Skeletal muscle satellite cell (primary cell): Measurements from ENCODE around the gene ETS1.
A peak's percentile ranks its signal among the peaks of the same experiment; 100 is the strongest.

Experiments used
- H3K27me3 ChIP-seq: 2 replicates; pipeline ENCODE4 v1.7.0; 2013; ENCODE audit warnings: low read length; ENCODE audit not compliant: control insufficient read depth, insufficient read depth
- H3K36me3 ChIP-seq: 2 replicates; pipeline ENCODE4 v1.7.0; 2013; ENCODE audit warnings: mild to moderate bottlenecking, control low read depth, low read length; ENCODE audit not compliant: insufficient read depth
- H3K4me1 ChIP-seq: 2 replicates; pipeline ENCODE4 v1.7.0; 2013; ENCODE audit warnings: low read length; ENCODE audit not compliant: control insufficient read depth, insufficient read depth
- H3K4me2 ChIP-seq: 2 replicates; pipeline ENCODE4 v1.7.0; 2013; ENCODE audit warnings: mild to moderate bottlenecking, low read length
- H3K4me3 ChIP-seq: 2 replicates; pipeline ENCODE4 v1.7.0; 2013; ENCODE audit warnings: low read length
- H3K9ac ChIP-seq: 2 replicates; pipeline ENCODE4 v1.7.0; 2013; ENCODE audit warnings: mild to moderate bottlenecking, low read depth, low read length, moderate library complexity
- H3K9me3 ChIP-seq: replicated peaks from 2 replicates; pipeline ENCODE4 v1.7.0; 2013; ENCODE audit warnings: mild to moderate bottlenecking, control low read depth, low read length

ETS1 gene

GRCh38 chr11:128563308-128563707 is 24.1 kb downstream of the ETS1 start:
- Histone ChIP-seq H3K27me3 (peaks cover 18% of the 10 kb centered on the region), H3K9me3 (no peaks in the 10 kb centered on the region), H3K4me2 (no peak overlapping the region), H3K4me3 (no peak overlapping the region), H3K36me3 (no peaks in the 10 kb centered on the region), H3K9ac (no peak overlapping the region), H3K4me1 (no peaks in the 10 kb centered on the region)

GRCh38 chr11:128559496-128560103 is 27.8 kb downstream of the ETS1 start:
- H3K27me3 ChIP-seq: peaks cover 4% of the 10 kb centered on the region
- no peak overlapping the region for H3K4me3 ChIP-seq
- H3K4me2 ChIP-seq: no peak overlapping the region
- no peaks in the 10 kb centered on the region for H3K36me3 ChIP-seq
- no peak overlapping the region for H3K9ac ChIP-seq
- H3K9me3 ChIP-seq: no peaks in the 10 kb centered on the region
- no peaks in the 10 kb centered on the region for H3K4me1 ChIP-seq

GRCh38 chr11:128555606-128556005 is 31.8 kb downstream of the ETS1 start:
- Histone ChIP-seq H3K4me3 (no peak overlapping the region), H3K9ac (no peak overlapping the region), H3K9me3 (no peaks in the 10 kb centered on the region), H3K4me1 (no peaks in the 10 kb centered on the region), H3K27me3 (no peaks in the 10 kb centered on the region), H3K36me3 (no peaks in the 10 kb centered on the region), H3K4me2 (no peak overlapping the region)

GRCh38 chr11:128553662-128554362 is 33.5 kb downstream of the ETS1 start:
- Histone ChIP-seq H3K36me3 (no peaks in the 10 kb centered on the region), H3K4me3 (no peak overlapping the region), H3K4me2 (no peak overlapping the region), H3K9me3 (no peaks in the 10 kb centered on the region), H3K9ac (no peak overlapping the region), H3K4me1 (no peaks in the 10 kb centered on the region), H3K27me3 (no peaks in the 10 kb centered on the region)

GRCh38 chr11:128552783-128553661 is 34.3 kb downstream of the ETS1 start:
- H3K4me3 ChIP-seq: no peak overlapping the region
- H3K27me3 ChIP-seq: no peaks in the 10 kb centered on the region
- H3K9ac ChIP-seq: no peak overlapping the region
- no peaks in the 10 kb centered on the region for H3K36me3 ChIP-seq
- no peaks in the 10 kb centered on the region for H3K9me3 ChIP-seq
- no peak overlapping the region for H3K4me2 ChIP-seq
- H3K4me1 ChIP-seq: peaks cover 6% of the 10 kb centered on the region

GRCh38 chr11:128551611-128552335 is 35.6 kb downstream of the ETS1 start:
- H3K4me1 ChIP-seq: peaks cover 6% of the 10 kb centered on the region

GRCh38 chr11:128551058-128551457 is 36.3 kb downstream of the ETS1 start:
- no peak overlapping the region for H3K9ac ChIP-seq
- no peaks in the 10 kb centered on the region for H3K27me3 ChIP-seq
- no peaks in the 10 kb centered on the region for H3K9me3 ChIP-seq
- peaks cover 6% of the 10 kb centered on the region for H3K4me1 ChIP-seq
- no peaks in the 10 kb centered on the region for H3K36me3 ChIP-seq
- H3K4me3 ChIP-seq: no peak overlapping the region
- no peak overlapping the region for H3K4me2 ChIP-seq

More at GRCh38 chr11:128551611-128552335, 35.6 kb downstream of the ETS1 start:
- no peak overlapping the region for H3K4me3 ChIP-seq
- no peaks in the 10 kb centered on the region for H3K9me3 ChIP-seq
- H3K4me2 ChIP-seq: no peak overlapping the region
- no peaks in the 10 kb centered on the region for H3K36me3 ChIP-seq
- H3K9ac ChIP-seq: no peak overlapping the region
- no peaks in the 10 kb centered on the region for H3K27me3 ChIP-seq

GRCh38 chr11:128550261-128550821 is 37.0 kb downstream of the ETS1 start:
- no peak overlapping the region for H3K4me3 ChIP-seq
- H3K27me3 ChIP-seq: no peaks in the 10 kb centered on the region
- H3K9me3 ChIP-seq: no peaks in the 10 kb centered on the region
- H3K36me3 ChIP-seq: no peaks in the 10 kb centered on the region
- no peak overlapping the region for H3K4me2 ChIP-seq
- H3K9ac ChIP-seq: no peak overlapping the region
- H3K4me1 ChIP-seq: peaks cover 6% of the 10 kb centered on the region

GRCh38 chr11:128549256-128549944 is 38.0 kb downstream of the ETS1 start:
- Histone ChIP-seq H3K9ac (no peak overlapping the region), H3K9me3 (no peaks in the 10 kb centered on the region), H3K4me2 (peak overlapping the region; percentile 86), H3K27me3 (no peaks in the 10 kb centered on the region), H3K4me3 (peak overlapping the region; percentile 66), H3K4me1 (peaks cover 8% of the 10 kb centered on the region), H3K36me3 (no peaks in the 10 kb centered on the region)

- Histone ChIP-seq H3K9ac (peak overlapping the region; percentile 72), H3K4me1 (peaks cover 10% of the 10 kb centered on the region), H3K4me3 (peak overlapping the region; percentile 66)
These were observed 38.6 kb downstream of the ETS1 start for GRCh38 chr11:128548649-128549255.

More at GRCh38 chr11:128548649-128549255, 38.6 kb downstream of the ETS1 start:
- no peaks in the 10 kb centered on the region for H3K36me3 ChIP-seq
- peak overlapping the region; percentile 86 for H3K4me2 ChIP-seq
- no peaks in the 10 kb centered on the region for H3K27me3 ChIP-seq
- no peaks in the 10 kb centered on the region for H3K9me3 ChIP-seq
